T follicular helper cell (primary cell): ENCODE results near the gene SPATA6L.
"Not testable (repeated sequence)": the region's sequence is repeated elsewhere in the genome, so short reads cannot be mapped to it uniquely, and the experiment has no call there.

Experiments
- DNase-seq: peaks from one replicate; pipeline ENCODE4 v3.0.0-alpha.2; 2020; ENCODE audit warnings: low read depth

SPATA6L gene

GRCh38 chr9:4677392-4677791, 11.1 kb upstream of the SPATA6L start:
- DNase-seq: no peak

GRCh38 chr9:4674783-4675182, 8.5 kb upstream of the SPATA6L start:
- DNase-seq: no peak

- no peak for DNase-seq
Measured at GRCh38 chr9:4671737-4672136, 5.5 kb upstream of the SPATA6L start.

- no peak for DNase-seq
Measured at GRCh38 chr9:4670591-4670990, 4.3 kb upstream of the SPATA6L start.

- no peak for DNase-seq
Measured at GRCh38 chr9:4669890-4670289, 3.6 kb upstream of the SPATA6L start.

- DNase-seq: no peak
Measured at GRCh38 chr9:4668604-4669003, 2.3 kb upstream of the SPATA6L start.

- DNase-seq: peak; percentile 10
Measured at GRCh38 chr9:4667681-4668080, 1.4 kb upstream of the SPATA6L start.

- DNase-seq: no peak
Measured at GRCh38 chr9:4665357-4665756, 923 bp downstream of the SPATA6L start.

GRCh38 chr9:4663956-4664355, 2.3 kb downstream of the SPATA6L start:
- no peak for DNase-seq

GRCh38 chr9:4662989-4663792, 3.1 kb downstream of the SPATA6L start:
- DNase-seq: peak; percentile 3

- DNase-seq: peak; percentile 75
Measured at GRCh38 chr9:4662108-4662988, 3.9 kb downstream of the SPATA6L start, which contains the start of gene PLPP6. Gene PLPP6 (plus strand): TSS chr9:4662294. CDS start chr9:4662376, 82 bp downstream.

GRCh38 chr9:4661611-4662010, 4.7 kb downstream of the SPATA6L start:
- DNase-seq: no peak

- no peak for DNase-seq
Measured at GRCh38 chr9:4661165-4661564, 5.1 kb downstream of the SPATA6L start.

- not testable (repeated sequence) for DNase-seq
Measured at GRCh38 chr9:4660665-4661064, 5.6 kb downstream of the SPATA6L start.

GRCh38 chr9:4657426-4658159, 8.7 kb downstream of the SPATA6L start:
- no peak for DNase-seq

- DNase-seq: no peak
Measured at GRCh38 chr9:4656621-4657020, 9.7 kb downstream of the SPATA6L start.

GRCh38 chr9:4656196-4656595, 10.1 kb downstream of the SPATA6L start:
- not testable (repeated sequence) for DNase-seq

GRCh38 chr9:4654538-4654937, 11.7 kb downstream of the SPATA6L start:
- DNase-seq: no peak

GRCh38 chr9:4654084-4654483, 12.2 kb downstream of the SPATA6L start:
- no peak for DNase-seq

GRCh38 chr9:4642351-4642750, 23.9 kb downstream of the SPATA6L start:
- no peak for DNase-seq

- peak; percentile 43 for DNase-seq
Measured at GRCh38 chr9:4640027-4640426, 26.3 kb downstream of the SPATA6L start.

GRCh38 chr9:4639420-4639819, 26.9 kb downstream of the SPATA6L start:
- no peak for DNase-seq
